PC-9 (cell line): ENCODE results near the gene SPG21.

Experiments
- EZH2 ChIP-seq: fragments of 200-600 bp; sonication (generic); IDR thresholded peaks from 2 replicates; pipeline ENCODE4 v1.8.0; 2017; ENCODE audit warnings: antibody characterized with exemption, low read depth
- TF ChIP-seq, protein P1 (sequence below): fragments of 200-600 bp; sonication (generic); conservative IDR thresholded peaks from 2 replicates; pipeline ENCODE4 v1.6.1; 2017; ENCODE audit warnings: mixed run types, antibody characterized with exemption, mild to moderate bottlenecking, moderate library complexity

GRCh38 chr15:64954395-64954794, 35.3 kb downstream of the SPG21 start:
- no peak for TF ChIP-seq EZH2
- TF ChIP-seq, protein P1, sequence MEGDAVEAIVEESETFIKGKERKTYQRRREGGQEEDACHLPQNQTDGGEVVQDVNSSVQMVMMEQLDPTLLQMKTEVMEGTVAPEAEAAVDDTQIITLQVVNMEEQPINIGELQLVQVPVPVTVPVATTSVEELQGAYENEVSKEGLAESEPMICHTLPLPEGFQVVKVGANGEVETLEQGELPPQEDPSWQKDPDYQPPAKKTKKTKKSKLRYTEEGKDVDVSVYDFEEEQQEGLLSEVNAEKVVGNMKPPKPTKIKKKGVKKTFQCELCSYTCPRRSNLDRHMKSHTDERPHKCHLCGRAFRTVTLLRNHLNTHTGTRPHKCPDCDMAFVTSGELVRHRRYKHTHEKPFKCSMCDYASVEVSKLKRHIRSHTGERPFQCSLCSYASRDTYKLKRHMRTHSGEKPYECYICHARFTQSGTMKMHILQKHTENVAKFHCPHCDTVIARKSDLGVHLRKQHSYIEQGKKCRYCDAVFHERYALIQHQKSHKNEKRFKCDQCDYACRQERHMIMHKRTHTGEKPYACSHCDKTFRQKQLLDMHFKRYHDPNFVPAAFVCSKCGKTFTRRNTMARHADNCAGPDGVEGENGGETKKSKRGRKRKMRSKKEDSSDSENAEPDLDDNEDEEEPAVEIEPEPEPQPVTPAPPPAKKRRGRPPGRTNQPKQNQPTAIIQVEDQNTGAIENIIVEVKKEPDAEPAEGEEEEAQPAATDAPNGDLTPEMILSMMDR = no peak
